Stimulated activated CD8-positive, alpha-beta memory T cell treated with anti-CD3 and anti-CD28 coated beads, Interleukin-2, amount 100 ng/mL, for 1 hour (primary cell): Measurements from ENCODE around the gene TNN.

Source experiments
- DNase-seq, 2 donors: peaks; one replicate each; pipeline ENCODE4 v3.0.0-alpha.2; 2020; ENCODE audit warnings: low read depth in 2 of 2

Gene TNN

GRCh38 chr1:175176246-175176645, 108.6 kb downstream of the TNN start:
- no peak for DNase-seq

GRCh38 chr1:175178056-175178455, 110.4 kb downstream of the TNN start:
- no peak for DNase-seq

- no peak for DNase-seq
These were observed 110.8 kb downstream of the TNN start for GRCh38 chr1:175178456-175178855.

GRCh38 chr1:175179837-175180590, 112.4 kb downstream of the TNN start:
- DNase-seq, result no peak

GRCh38 chr1:175182201-175182746, 114.6 kb downstream of the TNN start:
- no peak for DNase-seq

- no peak for DNase-seq
These were observed 116.0 kb downstream of the TNN start for GRCh38 chr1:175183586-175183985.

GRCh38 chr1:175185903-175186302, 118.3 kb downstream of the TNN start:
- DNase-seq, result no peak

- DNase-seq, result no peak
These were observed 119.0 kb downstream of the TNN start for GRCh38 chr1:175186433-175187160.

- DNase-seq, result peak in 1 of 2 donors; percentile 35
These were observed 121.3 kb downstream of the TNN start for GRCh38 chr1:175188936-175189335.

GRCh38 chr1:175191659-175192058, 124.0 kb downstream of the TNN start:
- no peak for DNase-seq

- DNase-seq, result no peak
These were observed 124.5 kb downstream of the TNN start for GRCh38 chr1:175192111-175192629.

- DNase-seq, result peak in 1 of 2 donors; percentile 32
These were observed 125.2 kb downstream of the TNN start, which contains the start of gene KIAA0040 for GRCh38 chr1:175192630-175193526. Gene KIAA0040 (minus strand): TSS chr1:175192776. CDS start chr1:175161013, 31,763 bp downstream.

- DNase-seq, result no peak
These were observed 125.9 kb downstream of the TNN start for GRCh38 chr1:175193527-175193910.

GRCh38 chr1:175195281-175195680, 127.6 kb downstream of the TNN start:
- DNase-seq, result no peak

- DNase-seq, result no peak
These were observed 128.2 kb downstream of the TNN start for GRCh38 chr1:175195798-175196197.

- no peak for DNase-seq
These were observed 129.9 kb downstream of the TNN start for GRCh38 chr1:175197531-175197930.
